COLO829 (cell line): ENCODE data around the gene CFAP43.

ENCODE experiments used
- DNase-seq: peaks from one replicate; pipeline ENCODE4 v3.0.0; 2012; ENCODE audit warnings: low spot score

CFAP43 gene

DNA sequence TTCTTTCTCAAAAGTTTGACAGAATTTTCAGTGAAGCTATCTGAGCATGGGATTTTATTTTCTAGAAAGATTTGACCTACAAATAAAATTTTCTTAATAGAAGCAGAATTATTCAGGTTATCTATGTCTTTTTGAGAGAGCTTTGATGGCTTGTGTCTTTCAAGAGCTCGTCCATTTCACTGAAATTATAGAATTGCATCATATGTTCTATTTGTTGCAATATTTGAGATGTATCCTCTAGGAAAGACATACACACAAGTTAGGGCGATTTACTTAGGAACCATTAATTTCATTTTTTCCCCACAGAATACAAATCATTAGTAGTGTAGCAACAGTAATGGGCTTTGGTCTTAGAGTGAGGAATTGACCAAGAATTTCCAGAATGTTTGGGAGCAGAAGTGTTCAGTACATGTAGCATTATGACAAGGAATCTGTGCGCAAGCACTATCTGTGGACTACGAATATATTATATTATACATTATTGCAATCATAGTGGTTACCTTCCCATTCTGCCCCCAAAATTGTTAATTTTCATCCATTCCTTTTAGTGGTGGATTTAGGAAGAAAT is 133.7 kb downstream of the CFAP43 start:
- DNase-seq = no peak

DNA sequence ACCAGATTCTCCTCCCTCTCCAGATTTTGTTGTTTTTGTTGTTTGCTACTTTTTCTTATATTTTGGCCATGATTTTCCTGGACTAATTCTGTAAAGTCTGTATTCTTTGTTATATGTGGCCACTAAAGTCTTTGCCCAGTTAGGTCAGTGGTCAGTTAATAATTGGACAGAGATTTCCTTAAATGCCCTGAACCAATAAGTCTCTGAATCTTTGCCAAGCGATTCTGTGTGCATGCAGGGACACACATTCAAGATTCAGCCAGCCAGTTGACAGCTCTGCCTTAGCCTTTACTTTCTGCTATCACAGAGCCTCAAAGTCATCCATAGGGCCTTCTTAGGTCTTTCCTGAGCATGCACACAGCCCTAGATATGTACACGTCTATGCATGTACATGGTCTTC is 135.5 kb downstream of the CFAP43 start:
- DNase-seq = no peak

DNA sequence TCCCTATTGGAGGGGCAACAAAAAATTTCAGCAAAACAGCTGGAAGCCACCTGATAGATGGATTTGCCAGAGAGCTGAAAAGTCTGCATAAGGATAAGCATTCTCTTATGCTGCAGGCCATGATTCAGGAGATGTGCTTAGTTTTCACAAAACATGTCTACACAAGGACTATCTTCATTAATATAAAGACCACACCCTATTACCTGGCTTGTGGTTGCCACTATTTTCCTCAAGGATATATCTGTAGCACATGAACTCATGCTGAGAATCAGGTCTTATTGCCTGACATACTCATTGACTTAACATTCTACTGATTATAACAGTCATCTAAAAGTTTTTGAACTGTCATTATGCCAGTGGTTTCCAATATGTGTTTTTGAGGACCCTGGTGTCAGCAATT is 139.4 kb downstream of the CFAP43 start:
- DNase-seq = no peak

GRCh38 chr10:104090611-104091010 is 141.6 kb downstream of the CFAP43 start:
- DNase-seq = no peak

GRCh38 chr10:104089621-104090020 is 142.5 kb downstream of the CFAP43 start:
- no peak for DNase-seq

- no peak for DNase-seq
Observed at GRCh38 chr10:104088239-104088638, 143.9 kb downstream of the CFAP43 start.

- DNase-seq = no peak
Observed at GRCh38 chr10:104085801-104086400, 146.3 kb downstream of the CFAP43 start, which contains the start of gene COL17A1. TSS of gene COL17A1 (minus strand) at chr10:104085880. CDS start at chr10:104080673, 5,207 bp downstream.

DNA sequence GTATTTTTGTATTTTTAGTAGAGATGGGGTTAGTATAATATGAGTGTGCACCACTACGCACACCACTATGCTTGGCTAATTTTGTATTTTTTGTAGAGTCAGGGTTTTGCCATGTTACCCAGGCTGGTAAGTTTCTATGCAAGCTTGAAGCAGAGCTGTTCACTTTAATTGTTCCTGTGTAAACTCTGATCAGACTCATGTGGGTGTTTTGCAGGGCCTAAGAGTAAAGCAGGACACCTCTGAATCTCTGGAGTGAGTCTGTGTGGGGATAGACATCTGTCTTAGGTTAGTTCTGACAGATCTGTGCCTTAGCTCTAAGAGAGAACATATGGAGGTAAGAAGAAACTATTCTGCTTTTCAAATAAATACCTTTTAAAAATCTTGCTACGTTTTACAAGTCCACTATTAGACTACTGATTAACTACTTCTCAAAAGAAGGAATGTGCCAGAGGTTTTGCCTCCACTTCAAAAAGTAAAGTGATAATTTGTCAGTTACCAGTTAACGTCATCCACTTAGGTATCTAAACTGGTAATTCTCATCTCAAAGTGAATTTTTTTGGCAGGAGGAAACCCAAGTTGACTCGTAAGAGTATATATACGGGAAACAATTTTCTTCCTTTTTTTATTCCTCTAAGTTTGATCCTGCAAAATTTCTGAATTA is 147.6 kb downstream of the CFAP43 start:
- DNase-seq = no peak

GRCh38 chr10:104081998-104082397 is 150.2 kb downstream of the CFAP43 start:
- DNase-seq = no peak

DNA sequence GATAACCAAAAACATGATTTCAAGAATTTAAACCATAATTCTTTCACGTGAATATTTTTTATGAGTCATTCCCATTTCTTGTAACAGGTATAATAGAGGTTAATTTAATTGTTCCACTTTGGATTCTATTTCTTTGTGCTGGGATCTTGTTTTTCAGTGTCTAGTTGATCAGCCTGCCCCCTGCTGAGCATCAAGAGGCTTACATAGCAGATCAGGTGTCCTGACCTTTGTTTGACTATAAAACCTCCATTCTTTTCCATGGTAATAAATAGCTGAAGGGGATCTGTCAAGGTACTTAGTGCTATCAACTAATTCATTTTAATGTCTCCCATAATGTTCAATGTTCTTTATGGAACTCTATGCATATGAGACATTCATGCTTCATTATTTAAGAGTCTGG is 151.4 kb downstream of the CFAP43 start:
- no peak for DNase-seq
